ENCODE results near the gene ATXN7.

ATXN7 gene

GRCh38 chr3:64028754-64029153 is 165.1 kb downstream of the ATXN7 start:
- no peaks in the 10 kb centered on the region; the same call in 1 of the 2 replicates for H3K27me3 ChIP-seq (replicated peaks; ENCODE audit: control insufficient read depth, insufficient read depth, low read length)
- no peak overlapping the region for H3K4me3 ChIP-seq (replicated peaks; ENCODE audit: low read depth, low read length)
- H3K36me3 ChIP-seq (ENCODE audit: control insufficient read depth, insufficient read depth, low read length) = no peaks in the 10 kb centered on the region
- TF ChIP-seq, protein P1, sequence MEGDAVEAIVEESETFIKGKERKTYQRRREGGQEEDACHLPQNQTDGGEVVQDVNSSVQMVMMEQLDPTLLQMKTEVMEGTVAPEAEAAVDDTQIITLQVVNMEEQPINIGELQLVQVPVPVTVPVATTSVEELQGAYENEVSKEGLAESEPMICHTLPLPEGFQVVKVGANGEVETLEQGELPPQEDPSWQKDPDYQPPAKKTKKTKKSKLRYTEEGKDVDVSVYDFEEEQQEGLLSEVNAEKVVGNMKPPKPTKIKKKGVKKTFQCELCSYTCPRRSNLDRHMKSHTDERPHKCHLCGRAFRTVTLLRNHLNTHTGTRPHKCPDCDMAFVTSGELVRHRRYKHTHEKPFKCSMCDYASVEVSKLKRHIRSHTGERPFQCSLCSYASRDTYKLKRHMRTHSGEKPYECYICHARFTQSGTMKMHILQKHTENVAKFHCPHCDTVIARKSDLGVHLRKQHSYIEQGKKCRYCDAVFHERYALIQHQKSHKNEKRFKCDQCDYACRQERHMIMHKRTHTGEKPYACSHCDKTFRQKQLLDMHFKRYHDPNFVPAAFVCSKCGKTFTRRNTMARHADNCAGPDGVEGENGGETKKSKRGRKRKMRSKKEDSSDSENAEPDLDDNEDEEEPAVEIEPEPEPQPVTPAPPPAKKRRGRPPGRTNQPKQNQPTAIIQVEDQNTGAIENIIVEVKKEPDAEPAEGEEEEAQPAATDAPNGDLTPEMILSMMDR (IDR thresholded peaks at IDR 0.05; ENCODE audit: insufficient read depth, low read length, poor library complexity, severe bottlenecking) = no peak
- DNase-seq (ENCODE audit: extremely low read depth, insufficient read length) = no peak

DNA sequence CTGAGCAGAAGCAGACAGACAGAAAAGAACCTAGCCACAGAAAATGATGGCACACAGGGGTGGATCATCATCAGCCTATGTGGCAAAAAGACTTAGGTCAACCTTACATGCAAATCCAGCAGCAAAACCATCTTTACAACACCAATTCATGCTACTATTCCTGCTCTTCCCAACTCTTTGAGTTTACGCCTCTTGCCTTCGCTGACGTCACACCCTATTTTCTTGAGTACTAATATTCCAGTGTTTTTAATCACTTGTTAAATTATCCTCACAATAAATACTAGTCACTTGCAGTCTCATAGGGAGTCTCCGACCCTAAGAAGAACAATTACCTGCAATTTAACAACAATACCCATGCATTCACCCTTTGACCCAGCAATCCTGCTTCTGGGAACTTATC is 165.6 kb downstream of the ATXN7 start:
- TF ChIP-seq, protein P1 (IDR thresholded peaks at IDR 0.05; ENCODE audit: insufficient read depth, low read length, poor library complexity, severe bottlenecking) = no peak
- no peak for DNase-seq (ENCODE audit: extremely low read depth, insufficient read length)
- H3K36me3 ChIP-seq (ENCODE audit: control insufficient read depth, insufficient read depth, low read length) = no peaks in the 10 kb centered on the region
- no peak overlapping the region for H3K4me3 ChIP-seq (replicated peaks; ENCODE audit: low read depth, low read length)
- H3K27me3 ChIP-seq (replicated peaks; ENCODE audit: control insufficient read depth, insufficient read depth, low read length) = no peaks in the 10 kb centered on the region; the same call in 1 of the 2 replicates

- no peak overlapping the region; the same call in 1 of the 2 replicates for H3K4me3 ChIP-seq (replicated peaks; ENCODE audit: low read depth, low read length)
- DNase-seq (ENCODE audit: extremely low read depth, insufficient read length) = peak; percentile 72
- H3K36me3 ChIP-seq (ENCODE audit: control insufficient read depth, insufficient read depth, low read length) = no peaks in the 10 kb centered on the region
- no peaks in the 10 kb centered on the region; the same call in 1 of the 2 replicates for H3K27me3 ChIP-seq (replicated peaks; ENCODE audit: control insufficient read depth, insufficient read depth, low read length)
- TF ChIP-seq, protein P1 (IDR thresholded peaks at IDR 0.05; ENCODE audit: insufficient read depth, low read length, poor library complexity, severe bottlenecking) = peak; percentile 88
Measured at GRCh38 chr3:64030741-64031140, 167.1 kb downstream of the ATXN7 start.

- no peak for DNase-seq (ENCODE audit: extremely low read depth, insufficient read length)
- Histone ChIP-seq H3K4me3 (replicated peaks; ENCODE audit: low read depth, low read length) (no peak overlapping the region), H3K36me3 (ENCODE audit: control insufficient read depth, insufficient read depth, low read length) (no peaks in the 10 kb centered on the region), H3K27me3 (replicated peaks; ENCODE audit: control insufficient read depth, insufficient read depth, low read length) (no peaks in the 10 kb centered on the region; the same call in 1 of the 2 replicates)
- TF ChIP-seq, protein P1 (IDR thresholded peaks at IDR 0.05; ENCODE audit: insufficient read depth, low read length, poor library complexity, severe bottlenecking) = no peak
Measured at GRCh38 chr3:64031540-64032508, 168.2 kb downstream of the ATXN7 start.

DNA sequence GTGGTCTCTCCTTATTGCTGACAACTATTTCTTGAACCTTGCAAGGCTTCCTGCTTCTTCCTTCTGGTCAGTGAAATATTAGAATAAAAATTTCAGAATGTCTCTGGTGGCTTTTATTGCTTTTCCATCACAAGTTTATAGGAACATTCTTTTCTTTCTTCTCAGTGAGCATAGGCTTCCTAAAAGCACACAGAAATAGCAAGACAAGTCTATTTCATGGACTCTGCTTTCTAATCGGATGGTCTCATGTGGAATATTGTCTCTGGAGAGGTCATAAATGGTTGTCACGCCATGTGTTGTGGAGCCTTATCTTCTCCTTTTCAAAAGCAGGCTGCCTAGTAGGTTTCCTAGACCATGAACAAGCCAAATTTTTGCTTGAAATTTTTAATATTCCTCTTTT is 169.4 kb downstream of the ATXN7 start:
- TF ChIP-seq, protein P1 (IDR thresholded peaks at IDR 0.05; ENCODE audit: insufficient read depth, low read length, poor library complexity, severe bottlenecking) = no peak
- Histone ChIP-seq H3K36me3 (ENCODE audit: control insufficient read depth, insufficient read depth, low read length) (no peaks in the 10 kb centered on the region), H3K27me3 (replicated peaks; ENCODE audit: control insufficient read depth, insufficient read depth, low read length) (no peaks in the 10 kb centered on the region), H3K4me3 (replicated peaks; ENCODE audit: low read depth, low read length) (no peak overlapping the region)
- DNase-seq (ENCODE audit: extremely low read depth, insufficient read length) = no peak

All from GM06990 (cell line).